Liver (tissue), 3 donors: ENCODE data around the gene PPP3CA.

Experiments used
- CTCF ChIP-seq: fragments of 150-350 bp; IDR thresholded peaks from 2 replicates; pipeline ENCODE4 v1.5.1; 2017; ENCODE audit warnings: improper control_type of control experiment, low read depth, low read length; ENCODE audit not compliant: missing input control
- EGR1 ChIP-seq, 2 donors: IDR thresholded peaks; 2 replicates each; pipeline ENCODE4 v1.6.1; 2016 to 2018; ENCODE audit warnings: antibody characterized with exemption in 2 of 2, low read depth in 2 of 2
- GABPA ChIP-seq, 2 donors: IDR thresholded peaks in 1 of 2; conservative IDR thresholded peaks in 1 of 2; 2 replicates each; pipeline ENCODE4 v1.6.1; 2016; ENCODE audit warnings: antibody characterized with exemption in 2 of 2, mild to moderate bottlenecking in 1 of 2, moderate library complexity in 1 of 2
- JUND ChIP-seq, 2 donors: IDR thresholded peaks; 2 replicates each; pipeline ENCODE4 v1.6.1; 2016; ENCODE audit warnings: antibody characterized with exemption in 2 of 2
- MAX ChIP-seq: IDR thresholded peaks from 2 replicates; pipeline ENCODE4 v1.6.1; 2016; ENCODE audit warnings: antibody characterized with exemption
- REST ChIP-seq: IDR thresholded peaks from 2 replicates; pipeline ENCODE4 v1.6.1; 2016; ENCODE audit warnings: antibody characterized with exemption, mild to moderate bottlenecking
- RXRA ChIP-seq, 2 donors: IDR thresholded peaks; 2 replicates each; pipeline ENCODE4 v1.6.1; 2017 to 2018; ENCODE audit warnings: antibody characterized with exemption in 2 of 2, mild to moderate bottlenecking in 1 of 2
- TAF1 ChIP-seq: conservative IDR thresholded peaks from 2 replicates; pipeline ENCODE4 v1.6.1; 2016; ENCODE audit warnings: antibody characterized with exemption, mild to moderate bottlenecking
- YY1 ChIP-seq: IDR thresholded peaks from 2 replicates; pipeline ENCODE4 v1.6.1; 2016; ENCODE audit warnings: antibody characterized with exemption, mild to moderate bottlenecking
- TF ChIP-seq, protein P1 (sequence below): IDR thresholded peaks from 2 replicates; pipeline ENCODE4 v1.6.1; 2016; ENCODE audit warnings: antibody characterized with exemption
- donor health status: healthy.
- donor health status: healthy.

- TF ChIP-seq TAF1 (no peak), CTCF (no peak), JUND (IDR thresholded peaks at IDR 0.05) (no peak), MAX (no peak), RXRA (IDR thresholded peaks at IDR 0.05) (no peak), GABPA (IDR thresholded peaks at IDR 0.05 in 1 of 2, conservative IDR thresholded peaks at IDR 0.05 in 1 of 2) (no peak), YY1 (no peak), REST (no peak), EGR1 (IDR thresholded peaks at IDR 0.05; ENCODE audit: low read depth in 2 of 2) (no peak)
- TF ChIP-seq, protein P1, sequence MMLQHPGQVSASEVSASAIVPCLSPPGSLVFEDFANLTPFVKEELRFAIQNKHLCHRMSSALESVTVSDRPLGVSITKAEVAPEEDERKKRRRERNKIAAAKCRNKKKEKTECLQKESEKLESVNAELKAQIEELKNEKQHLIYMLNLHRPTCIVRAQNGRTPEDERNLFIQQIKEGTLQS, result no peak
Observed at GRCh38 chr4:101018836-101019235, 328.5 kb downstream of the PPP3CA start.
